ENCODE results near the gene CCNL2.
A peak's percentile ranks its signal among the peaks of the same experiment; 100 is the strongest.
"Not testable (repeated sequence)": the region's sequence is repeated elsewhere in the genome, so short reads cannot be mapped to it uniquely, and the experiment has no call there.

CCNL2 gene

DNA sequence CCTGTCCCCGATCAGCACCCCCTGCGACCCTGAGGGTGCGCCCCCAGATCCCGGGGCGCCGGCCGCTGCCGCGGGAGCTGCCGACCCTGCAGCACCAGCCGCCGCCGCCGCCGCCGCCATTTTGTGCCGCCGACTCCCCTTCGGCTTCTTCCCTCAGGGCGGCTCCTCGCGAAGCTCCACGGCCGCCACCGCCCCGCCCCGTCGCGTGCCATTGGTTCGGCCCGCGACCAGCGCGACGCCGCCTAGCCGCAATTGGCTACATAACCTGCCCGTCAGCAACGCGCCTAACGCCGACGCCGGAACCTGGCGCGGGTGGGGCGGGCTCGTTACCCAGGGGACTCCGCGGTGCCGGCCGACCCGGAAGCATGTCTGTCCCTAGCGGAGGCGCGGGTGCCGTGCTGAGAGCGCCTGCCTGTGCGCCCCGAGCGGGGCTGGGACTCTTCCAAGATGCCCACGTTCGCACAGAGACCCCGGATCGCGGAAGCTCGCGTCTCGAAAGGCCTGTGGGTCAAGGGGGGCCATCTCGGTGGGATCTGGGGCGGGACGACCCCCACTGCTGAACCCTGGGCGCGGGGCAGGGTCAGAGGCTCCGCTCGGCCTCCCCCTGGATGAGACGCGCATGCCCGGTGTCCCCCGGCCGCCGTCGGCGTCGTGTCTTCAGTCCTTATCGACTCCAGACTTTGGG is at the start of gene CCNL2:
Gene CCNL2, minus strand, starts transcription at position 149 of the 685 bp plus-strand sequence. Its CDS starts 29 bp downstream, at position 120.
- DNase-seq = peak; percentile 90

DNA sequence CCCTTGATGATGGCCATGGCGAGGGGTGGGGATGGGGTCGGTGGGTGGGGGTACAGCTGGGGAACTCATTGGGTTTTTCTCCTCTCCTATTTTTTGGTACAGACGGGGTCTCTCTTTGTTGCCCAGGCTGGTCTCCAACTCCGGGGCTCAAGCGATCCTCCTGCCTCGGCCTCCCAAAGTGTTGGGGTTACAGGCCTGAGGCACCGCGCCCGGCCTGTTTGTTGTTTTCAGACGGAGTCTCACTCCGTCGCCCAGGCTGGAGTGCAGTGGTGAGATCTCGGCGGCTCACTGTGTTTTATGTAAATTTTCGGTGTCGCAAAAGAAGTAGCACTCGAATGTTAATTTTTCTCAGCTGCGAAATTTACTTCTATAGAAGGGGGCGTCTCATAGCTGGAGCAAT is 47.5 kb upstream of the CCNL2 start:
- not testable (repeated sequence) for DNase-seq

DNA sequence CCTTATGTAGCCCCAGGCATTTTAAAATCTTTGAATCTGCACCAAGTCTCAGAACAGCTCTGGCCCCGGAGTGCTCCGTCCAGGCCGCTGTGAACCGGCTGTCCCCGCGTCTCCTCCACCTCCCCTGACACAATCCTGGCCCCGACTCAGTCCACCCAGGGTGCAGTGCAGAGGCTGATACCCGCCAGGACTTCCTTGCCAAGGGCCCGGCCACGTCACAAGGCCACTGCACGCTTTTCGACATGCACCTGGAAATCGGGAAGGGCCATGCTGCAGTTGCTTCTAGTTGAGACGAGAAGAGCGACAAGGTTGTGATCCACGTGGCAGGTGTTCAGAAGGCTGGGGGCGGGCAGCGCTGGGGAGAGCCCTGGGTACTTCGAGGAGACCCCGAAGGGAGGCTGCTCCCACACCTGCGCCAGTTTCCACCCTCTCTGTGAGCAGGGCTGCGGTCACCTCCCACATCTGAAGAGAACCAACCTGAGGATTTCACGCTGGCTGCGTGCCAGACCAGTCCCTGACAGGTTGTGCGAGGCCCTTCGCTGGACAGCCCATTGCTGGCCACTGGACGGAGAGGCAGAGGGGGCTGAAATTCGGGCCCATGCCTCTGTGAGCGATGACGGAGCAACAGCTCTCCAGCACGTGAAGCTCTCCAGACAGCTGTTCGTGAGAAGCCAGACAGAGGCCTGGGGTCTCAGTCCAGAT is 43.1 kb upstream of the CCNL2 start:
- no peak for DNase-seq

DNA sequence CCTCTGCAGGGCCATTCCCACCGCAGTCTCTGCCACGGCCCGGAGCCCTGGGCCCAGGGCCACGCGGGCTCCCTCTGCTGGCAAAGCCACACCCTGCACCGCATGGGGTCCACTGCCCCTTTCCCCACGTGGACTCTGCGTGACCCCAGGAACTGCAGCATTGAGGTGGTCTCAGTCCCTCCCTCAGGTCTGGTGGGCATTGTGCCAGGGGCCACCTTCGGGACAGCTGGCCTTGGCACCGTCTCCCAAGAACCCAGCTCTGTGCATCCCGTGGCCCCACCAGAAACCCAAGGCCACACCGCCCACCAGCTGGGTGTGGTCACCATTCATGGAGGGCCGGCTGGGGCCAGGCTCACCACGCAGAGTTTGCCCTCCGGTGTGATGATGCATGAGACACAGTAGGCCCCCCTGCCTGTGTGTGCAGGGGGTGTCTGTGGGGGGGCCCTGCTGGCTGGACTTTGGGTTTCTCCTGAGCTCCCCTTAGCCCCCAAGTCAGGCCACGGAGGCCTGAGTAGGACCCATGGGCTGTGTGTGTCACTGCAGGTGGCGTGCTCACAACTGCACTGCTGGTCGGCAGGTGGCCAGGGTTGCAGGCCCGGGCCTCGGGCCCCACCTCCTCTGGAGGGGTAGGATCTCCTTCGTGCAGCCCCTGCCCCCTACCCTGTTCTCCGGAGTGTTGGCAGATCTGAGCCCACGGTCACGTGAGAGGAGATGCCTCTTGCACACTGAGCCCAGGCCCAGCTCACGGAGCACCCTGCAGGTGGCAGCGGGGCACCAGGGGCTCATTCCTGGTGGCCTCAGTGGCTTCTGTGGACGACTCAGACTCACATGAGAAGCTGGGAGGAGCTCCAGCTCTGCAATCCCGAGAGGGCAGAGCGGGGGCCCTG is 42.1 kb upstream of the CCNL2 start:
- no peak for DNase-seq

DNA sequence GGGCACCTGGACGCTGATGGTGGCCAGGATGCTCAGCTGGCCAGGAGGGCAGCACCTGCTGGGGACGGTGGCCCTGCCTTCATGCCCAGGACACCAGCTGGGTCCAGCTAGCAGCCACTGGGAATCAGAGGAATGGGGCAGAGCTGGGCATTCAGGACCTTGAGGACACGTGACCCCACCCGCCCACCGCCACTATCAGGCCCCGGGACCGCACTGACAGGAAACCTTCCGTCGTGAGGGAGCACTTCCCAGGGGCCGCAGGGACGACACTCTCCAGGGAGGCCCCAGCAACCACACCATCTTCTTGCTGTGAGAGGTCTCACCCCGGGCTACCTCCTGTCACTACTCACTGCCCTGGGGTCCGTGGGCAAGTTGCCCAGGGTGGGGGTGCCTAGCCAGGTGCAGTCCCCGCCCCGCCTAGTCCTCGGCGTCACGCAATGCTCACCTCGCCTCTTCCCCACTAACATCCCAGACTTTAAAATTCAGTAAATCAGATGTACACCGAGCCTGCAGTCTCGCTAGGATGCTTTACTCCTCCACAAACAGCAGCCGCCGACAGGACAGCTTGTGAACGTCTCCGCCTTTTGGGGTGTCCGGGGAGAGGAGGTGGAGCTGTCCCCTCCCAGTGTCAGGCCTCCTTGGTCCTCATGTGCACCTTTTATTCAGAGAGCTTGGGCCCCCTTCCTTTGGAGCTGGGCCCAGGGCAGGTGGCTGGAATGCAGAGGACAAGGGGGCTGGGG is 41.3 kb upstream of the CCNL2 start:
- DNase-seq = no peak

DNA sequence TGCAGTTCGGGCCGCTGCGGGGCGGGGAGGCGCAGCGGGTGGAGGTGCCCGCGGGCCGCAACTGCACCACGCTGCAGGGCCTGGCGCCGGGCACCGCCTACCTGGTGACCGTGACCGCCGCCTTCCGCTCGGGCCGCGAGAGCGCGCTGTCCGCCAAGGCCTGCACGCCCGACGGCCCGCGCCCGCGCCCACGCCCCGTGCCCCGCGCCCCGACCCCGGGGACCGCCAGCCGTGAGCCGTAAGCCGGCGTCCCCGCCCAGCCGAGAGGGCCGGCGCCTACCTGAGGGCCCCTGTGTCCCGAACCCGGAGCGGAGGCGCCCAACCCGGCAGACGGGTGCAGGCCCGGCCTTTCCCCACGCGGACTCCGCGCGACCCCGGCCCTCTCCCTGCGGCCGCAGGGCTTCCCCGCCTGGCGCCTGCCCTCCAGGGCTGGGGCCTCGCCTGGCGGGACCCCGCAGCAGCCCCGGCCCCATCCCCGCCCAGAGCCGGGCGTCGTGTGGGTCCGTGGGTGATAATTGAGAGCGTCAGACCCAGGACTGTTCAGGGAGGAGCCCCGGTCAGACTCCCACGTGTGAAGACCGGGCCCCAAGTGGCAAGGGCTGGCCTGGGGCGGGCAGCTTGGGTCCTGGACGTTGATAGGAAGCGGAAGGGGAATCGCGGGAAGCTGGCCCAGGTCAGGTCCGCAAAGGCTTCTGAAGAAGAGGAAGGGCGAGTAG is 40.6 kb upstream of the CCNL2 start:
- no peak for DNase-seq

DNA sequence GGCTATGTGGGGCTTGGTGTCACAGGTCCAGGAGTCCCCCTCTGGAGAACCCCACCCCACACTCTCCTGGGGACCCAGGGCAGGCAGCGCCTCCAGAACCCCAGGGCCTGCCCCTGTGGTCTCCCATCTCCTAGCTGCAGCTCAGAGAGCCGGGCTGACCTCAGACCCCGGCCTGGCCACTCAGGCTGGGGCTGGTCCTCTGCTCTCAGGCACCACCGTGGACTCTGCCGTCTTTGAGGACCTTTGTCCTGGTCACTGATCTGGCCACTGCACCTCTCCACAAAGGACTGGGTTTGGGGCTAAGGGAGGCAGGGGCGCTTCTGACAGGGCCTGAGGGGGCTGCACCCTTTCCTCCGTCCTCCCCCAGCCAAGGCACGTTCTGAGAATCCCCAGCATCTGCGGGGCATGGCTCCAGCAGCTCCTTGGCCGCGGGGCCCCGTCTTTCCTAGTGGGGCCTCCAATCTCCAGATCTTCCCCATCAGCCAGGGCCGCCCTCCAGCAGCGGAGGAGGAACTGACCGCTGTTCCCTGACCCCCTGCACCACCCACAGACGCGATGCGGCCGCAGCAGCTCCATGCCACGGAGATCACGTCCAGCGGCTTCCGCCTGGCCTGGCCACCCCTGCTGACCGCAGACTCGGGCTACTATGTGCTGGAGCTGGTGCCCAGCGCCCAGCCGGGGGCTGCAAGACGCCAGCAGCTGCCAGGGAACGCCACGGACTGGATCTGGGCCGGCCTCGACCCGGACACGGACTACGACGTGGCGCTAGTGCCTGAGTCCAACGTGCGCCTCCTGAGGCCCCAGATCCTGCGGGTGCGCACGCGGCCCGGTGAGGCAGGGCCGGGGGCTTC is 39.6 kb upstream of the CCNL2 start:
- DNase-seq = no peak

DNA sequence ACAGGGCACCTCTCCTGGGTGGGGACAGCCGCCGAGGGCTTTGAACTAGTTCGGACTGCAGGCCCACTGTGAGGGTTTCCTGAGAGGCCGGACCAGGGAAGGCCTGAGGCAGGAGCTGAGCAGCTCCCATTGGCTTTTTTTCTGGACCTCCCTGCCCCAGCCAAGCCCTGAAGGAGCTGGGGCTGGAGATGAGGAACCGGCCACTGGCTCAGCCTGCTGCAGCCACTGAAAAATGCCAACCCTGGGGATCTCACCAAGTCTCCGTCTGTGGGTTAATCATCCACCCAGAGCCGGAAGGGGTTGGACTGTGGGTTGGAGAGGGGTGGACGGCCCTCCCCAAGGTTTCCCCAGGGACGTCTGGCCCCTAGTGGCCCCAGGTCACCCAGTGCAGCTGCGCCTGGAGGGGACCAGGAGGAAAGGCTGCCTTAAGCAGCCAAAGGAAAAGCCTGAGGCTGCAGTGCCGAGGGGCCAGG is 38.8 kb upstream of the CCNL2 start:
- DNase-seq = no peak

DNA sequence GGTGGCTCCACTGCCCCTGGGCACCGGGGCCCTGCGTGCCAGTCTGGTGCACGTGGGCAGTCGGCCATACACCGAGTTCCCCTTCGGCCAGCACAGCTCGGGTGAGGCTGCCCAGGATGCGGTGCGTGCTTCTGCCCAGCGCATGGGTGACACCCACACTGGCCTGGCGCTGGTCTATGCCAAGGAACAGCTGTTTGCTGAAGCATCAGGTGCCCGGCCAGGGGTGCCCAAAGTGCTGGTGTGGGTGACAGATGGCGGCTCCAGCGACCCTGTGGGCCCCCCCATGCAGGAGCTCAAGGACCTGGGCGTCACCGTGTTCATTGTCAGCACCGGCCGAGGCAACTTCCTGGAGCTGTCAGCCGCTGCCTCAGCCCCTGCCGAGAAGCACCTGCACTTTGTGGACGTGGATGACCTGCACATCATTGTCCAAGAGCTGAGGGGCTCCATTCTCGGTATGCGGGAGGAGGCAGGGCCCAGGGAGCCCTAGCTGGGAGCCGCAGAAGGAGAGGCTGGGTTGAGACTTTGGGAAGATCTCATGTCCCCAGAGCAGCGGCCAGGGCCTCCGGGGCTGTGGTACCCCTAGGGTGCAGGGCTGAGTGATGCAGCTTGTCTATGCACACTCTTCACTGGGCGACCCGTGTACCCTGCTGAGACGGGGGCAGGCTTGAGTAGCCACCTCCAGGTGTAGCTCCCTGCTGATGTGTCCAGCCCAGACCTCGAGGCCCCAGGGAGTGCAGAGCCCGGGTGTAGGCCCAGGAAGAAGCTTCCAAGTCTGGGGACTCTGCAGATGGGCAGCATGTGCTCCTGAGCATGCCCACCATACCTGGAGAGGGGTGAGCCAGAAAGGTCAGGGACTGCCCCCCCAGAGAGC is 38.1 kb upstream of the CCNL2 start:
- no peak for DNase-seq

DNA sequence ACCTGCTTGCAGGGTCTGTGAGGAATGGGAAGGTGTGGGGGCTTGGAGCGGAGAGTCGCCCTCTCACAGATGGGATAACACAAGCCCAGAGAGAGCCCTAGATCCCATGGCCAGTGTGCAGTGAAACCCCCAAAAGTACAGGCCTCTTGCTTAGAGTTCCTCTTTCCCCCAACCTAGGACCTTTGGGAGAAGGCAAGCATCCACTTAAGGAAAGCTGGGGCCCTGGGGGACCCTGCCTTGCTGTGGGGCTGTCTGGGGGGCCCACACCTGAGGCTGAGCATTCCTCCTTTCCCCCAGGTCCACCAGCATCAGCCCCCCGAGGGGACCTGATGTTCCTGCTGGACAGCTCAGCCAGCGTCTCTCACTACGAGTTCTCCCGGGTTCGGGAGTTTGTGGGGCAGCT is 37.5 kb upstream of the CCNL2 start:
- no peak for DNase-seq

DNA sequence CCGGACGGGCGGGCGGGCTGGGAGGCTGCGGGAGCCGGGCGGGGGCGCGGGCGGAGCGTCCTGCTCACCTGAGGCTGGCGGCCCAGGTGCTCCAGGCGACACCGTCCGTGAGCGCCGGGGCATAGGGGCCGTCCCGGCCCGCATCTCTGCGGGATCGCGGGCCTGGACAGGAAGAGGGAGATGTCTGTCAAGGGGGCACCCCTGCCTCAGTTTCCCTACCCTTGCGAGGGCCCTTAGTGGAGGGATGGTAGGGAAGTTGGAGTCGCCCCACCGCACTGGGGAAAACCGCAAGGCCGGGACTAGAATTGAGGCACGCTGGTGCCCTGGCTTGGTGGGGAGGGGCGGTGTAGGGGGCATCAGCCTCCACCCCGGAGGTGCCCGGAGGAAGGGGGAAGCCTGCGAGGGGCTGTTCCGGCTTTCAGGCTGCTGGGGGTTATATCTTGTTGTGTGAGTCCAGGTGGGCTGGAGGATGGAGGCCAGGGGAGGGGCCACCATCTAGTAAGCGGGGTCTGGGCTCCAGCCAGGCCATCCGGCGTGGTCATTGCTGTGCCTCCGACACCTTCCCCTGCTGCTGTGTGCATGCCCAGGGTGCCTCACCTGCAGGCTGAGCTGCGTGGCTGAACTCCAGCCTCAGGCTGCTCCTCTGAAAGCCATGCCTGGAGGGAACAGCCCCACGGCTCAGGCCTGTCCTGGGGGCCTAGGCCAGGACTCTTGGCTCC is 36.9 kb upstream of the CCNL2 start:
- DNase-seq = no peak

DNA sequence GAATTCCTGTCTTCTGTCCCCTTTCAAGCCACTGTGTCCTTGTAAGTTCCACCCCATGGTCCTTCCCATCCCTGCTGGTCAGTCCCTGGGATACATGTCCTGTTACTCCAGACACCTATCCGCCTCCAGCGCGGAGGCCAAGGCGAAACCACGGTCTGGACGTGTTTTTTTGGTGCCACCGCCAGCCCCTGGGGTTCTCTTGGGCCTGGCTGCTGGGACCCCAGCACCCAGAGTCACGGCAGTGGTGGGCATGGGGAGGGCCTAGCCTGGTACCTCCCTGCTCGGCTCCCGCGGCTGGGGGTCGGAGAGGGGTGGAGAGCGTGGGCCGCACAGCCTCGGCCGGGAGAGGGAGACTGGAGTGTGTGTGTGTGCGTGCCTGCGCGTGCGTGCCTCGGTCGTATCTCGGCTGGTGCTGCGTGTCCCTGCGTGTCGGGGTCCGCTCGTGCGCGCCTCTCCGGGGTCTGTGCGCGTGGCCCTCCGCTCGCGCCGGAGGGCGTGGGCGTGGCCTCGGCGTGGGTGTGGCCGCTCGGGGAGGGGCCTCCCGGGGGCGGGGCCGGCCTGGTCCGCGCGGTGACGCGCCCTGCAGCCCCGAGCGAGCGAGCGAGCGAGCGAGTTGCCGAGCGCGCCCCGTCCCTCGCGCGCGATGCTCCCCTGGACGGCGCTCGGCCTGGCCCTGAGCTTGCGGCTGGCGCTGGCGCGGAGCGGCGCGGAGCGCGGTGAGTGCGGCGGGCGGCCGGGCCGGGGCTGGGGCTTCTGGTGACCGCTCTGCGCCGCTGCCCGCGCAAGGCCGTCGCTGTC is 36.2 kb upstream of the CCNL2 start, which contains the start of gene VWA1:
Gene VWA1, plus strand, starts transcription at position 585 of the 798 bp plus-strand sequence. Its CDS starts 59 bp downstream, at position 644.
- peak; percentile 17 for DNase-seq

DNA sequence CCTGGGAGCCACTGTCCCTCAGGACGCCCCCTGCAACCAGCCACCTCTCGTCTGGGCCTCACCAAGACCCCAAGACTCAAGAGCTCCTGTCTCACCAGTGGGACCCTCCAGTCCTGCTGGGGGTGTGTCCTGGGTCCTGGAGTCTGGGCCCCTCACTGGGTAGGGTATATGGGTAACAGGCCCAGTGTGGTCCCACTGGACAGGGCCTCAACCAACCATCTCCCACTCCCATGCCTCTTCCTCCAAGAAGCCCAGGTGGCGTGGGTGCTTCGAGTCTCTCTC is 35.6 kb upstream of the CCNL2 start:
- no peak for DNase-seq

DNA sequence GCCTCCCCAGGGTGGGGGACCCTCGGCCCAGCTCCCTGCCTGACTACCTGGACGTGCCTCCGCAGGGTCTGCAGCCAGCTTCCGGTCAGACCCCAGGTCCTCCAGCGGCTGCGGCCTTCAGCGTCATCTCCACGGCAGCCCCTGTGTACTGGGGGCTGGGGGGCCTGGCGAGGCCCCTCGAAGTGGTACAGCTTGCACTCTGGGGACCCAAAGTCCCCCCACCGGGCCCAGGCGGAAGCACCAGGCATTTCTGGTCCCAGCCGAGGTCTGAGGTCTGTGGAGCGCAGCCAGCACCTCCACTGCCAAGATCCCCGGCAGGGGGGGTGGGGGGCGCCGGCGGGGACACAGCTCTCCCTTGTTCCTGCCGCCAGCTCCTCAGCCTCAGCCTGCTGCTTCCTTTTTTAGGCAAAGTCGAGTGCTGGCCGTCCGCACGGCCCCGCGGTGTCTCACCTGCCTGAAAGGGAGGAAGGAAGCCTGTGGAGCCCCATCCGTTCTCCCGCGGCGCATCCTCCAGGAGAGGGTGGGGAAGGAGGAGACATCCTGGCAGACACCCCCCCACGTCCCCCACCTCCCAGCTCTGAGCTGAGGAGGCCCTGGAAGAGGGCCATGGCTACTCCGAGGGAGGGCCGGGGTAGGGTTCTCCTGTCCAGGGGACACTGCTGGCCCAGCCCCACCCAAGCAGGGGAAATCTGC is 35.1 kb upstream of the CCNL2 start:
- DNase-seq = no peak

DNA sequence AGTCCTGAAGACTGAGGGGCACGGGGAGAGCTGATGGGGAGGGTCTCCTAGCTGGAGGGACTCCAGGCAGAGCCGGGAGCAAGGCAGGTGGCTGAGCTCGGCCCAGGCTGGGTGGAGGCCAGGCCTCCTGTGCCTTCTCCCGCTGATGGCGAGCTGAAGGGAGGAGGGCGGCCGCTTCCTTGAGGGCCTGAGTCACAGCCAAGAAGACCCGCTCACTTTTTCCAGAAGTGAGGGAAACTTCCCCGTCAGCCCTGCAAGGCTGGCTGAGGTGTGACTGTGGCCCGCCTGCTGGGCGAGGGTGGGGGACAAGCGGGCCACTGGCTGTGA is 34.6 kb upstream of the CCNL2 start:
- DNase-seq = no peak

DNA sequence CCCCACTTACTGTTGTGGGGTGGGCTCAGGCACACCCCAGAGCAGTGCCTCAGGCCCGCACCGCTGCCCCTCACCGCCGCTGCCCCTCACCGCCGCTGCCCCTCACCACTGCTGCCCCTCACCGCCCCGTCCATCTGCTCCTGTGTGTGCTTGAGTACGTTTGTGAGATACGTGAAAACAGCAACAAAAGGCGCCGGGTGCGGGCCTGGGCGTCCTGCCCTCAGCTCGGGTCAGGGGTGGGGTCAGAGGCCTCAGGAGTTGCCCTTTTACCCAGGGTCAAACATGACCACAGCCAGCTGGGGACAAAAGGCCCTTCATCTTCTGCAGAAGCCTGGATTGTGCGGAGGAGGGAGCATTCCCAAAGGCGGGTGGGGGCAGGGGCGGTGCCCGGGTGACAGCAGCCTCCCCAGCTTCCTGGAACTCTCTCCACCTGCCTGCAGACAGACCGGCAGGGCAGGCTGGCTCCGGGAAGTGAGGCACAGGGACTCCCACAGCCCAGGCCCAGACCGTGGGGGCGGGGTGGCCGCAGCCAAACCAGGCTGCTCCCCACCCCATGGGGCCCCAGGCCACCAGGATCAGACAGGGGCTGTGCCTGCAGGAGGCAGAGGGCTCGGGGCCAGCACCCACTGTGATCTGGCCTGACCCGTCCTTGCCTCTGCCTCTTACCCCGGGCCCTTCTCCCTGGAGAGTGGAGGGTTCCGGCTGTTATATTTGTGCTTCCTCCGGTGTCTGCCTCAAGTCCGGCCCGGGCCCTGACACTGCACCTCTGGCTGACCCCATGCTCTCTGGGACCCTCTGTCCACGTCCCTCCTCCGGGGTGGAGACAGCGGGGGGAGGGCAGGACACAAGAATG is 34.0 kb upstream of the CCNL2 start:
- peak; percentile 64 for DNase-seq

DNA sequence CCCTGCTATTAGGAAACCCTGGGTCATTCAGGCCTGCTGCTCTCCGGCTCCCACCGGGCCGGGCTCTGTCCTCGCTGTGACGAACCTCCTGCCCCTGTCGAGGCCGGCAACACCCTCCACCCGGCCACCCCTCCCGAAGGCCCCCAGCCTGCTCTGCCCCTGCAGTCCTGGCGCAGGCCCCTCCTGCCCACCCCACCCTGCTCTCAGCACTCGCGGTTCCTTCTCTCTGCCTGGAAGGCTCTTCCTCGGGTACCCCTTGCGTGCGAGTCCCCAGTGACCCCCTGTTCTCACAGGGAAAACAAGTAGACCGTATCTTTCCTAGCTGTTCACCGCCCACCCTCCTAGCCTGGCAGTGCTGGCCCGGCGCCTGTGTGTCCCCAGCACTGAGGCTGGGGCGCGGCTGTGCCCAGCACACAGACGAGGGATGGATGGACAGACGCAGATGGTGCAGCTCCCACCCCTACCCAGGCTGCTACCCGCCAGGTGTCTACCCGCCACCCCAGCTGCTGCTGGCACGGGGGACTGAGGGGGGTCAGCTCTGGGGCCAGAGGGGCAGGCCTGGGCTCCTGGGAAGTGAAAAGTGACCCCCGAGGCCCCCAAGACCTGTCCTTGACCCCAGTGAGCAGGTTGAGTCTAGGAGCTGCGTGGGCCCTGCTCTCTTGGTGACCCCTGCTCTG is 33.3 kb upstream of the CCNL2 start:
- DNase-seq = no peak
